ENCODE results near the gene RPS6KB2.
"Not testable (repeated sequence)": the region's sequence is repeated elsewhere in the genome, so short reads cannot be mapped to it uniquely, and the experiment has no call there.

Gene RPS6KB2

GRCh38 chr11:67463680-67464410 is 35.6 kb downstream of the RPS6KB2 start:
- no peak for TF ChIP-seq Cebpa-rat (IDR thresholded peaks at IDR 0.05)
- no peaks in the 10 kb centered on the region for H4K20me1 ChIP-seq
- no peaks in the 10 kb centered on the region for H3K9me3 ChIP-seq (replicated peaks in 1 of 11)
- peaks cover 59 to 72% (median 67%) of the 10 kb centered on the region in 10 experiments for H3K4me1 ChIP-seq
- H3K27me3 ChIP-seq, result no peaks in the 10 kb centered on the region
- H3K4me3 ChIP-seq, result peak overlapping the region; percentile 62 to 81 (median 71)
- H3K9ac ChIP-seq, result peak overlapping the region; percentile 75 to 87 (median 84)
- H3K27ac ChIP-seq, result peak overlapping the region; percentile 74 to 91 (median 84); a peak in 21 of 22 replicates
- H3K36me3 ChIP-seq, result no peaks in the 10 kb centered on the region
- H3K4me2 ChIP-seq, result peak overlapping the region; percentile 83 to 99 (median 93)

- H3K27ac ChIP-seq, result peak overlapping the region; percentile 77 to 91 (median 84)
- no peak for TF ChIP-seq Cebpa-rat (IDR thresholded peaks at IDR 0.05)
- peaks cover 56 to 69% (median 64%) of the 10 kb centered on the region in 10 experiments for H3K4me1 ChIP-seq
Observed at GRCh38 chr11:67464411-67465188, 36.3 kb downstream of the RPS6KB2 start.

GRCh38 chr11:67465189-67465510 is 36.9 kb downstream of the RPS6KB2 start:
- Histone ChIP-seq H3K4me1 (peaks cover 54 to 67% (median 63%) of the 10 kb centered on the region in 10 experiments), H3K27me3 (no peaks in the 10 kb centered on the region), H3K36me3 (no peaks in the 10 kb centered on the region), H4K20me1 (no peaks in the 10 kb centered on the region), H3K9ac (peak overlapping the region; percentile 75 to 87 (median 84)), H3K4me2 (peak overlapping the region; percentile 84 to 99 (median 93)), H3K9me3 (replicated peaks in 1 of 11) (no peaks in the 10 kb centered on the region), H3K27ac (peak overlapping the region; percentile 77 to 91 (median 84)), H3K4me3 (peak overlapping the region; percentile 62 to 81 (median 71))
- no peak for TF ChIP-seq Cebpa-rat (IDR thresholded peaks at IDR 0.05)

More at GRCh38 chr11:67464411-67465188, 36.3 kb downstream of the RPS6KB2 start:
- no peaks in the 10 kb centered on the region for H3K9me3 ChIP-seq (replicated peaks in 1 of 11)
- peak overlapping the region; percentile 62 to 81 (median 71) for H3K4me3 ChIP-seq
- no peaks in the 10 kb centered on the region for H3K36me3 ChIP-seq
- H3K4me2 ChIP-seq, result peak overlapping the region; percentile 84 to 99 (median 93)
- peak overlapping the region; percentile 75 to 87 (median 84) for H3K9ac ChIP-seq
- no peaks in the 10 kb centered on the region for H4K20me1 ChIP-seq
- H3K27me3 ChIP-seq, result no peaks in the 10 kb centered on the region

DNA sequence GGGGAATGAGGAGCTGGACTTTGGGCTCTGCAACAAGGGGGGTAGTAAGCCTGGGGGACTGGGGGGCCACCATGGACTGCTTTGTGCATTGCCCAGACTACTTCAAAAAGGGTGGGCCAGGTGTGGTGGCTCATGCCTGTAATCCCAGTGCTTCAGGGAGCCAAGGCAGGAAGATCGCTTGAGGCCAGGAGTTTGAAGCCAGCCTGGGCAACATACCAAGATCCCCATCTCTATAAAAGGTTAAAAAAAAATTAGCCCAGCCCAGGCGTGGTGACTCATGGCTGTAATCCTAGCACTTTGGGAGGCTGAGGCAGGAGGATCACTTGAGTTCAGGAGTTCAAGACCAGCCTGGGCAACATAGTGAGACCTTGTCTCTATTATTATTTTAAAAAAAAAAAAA is 37.2 kb downstream of the RPS6KB2 start:
- H3K27me3 ChIP-seq; H3K9me3 ChIP-seq (replicated peaks in 1 of 11); H4K20me1 ChIP-seq; H3K36me3 ChIP-seq: not testable (repeated sequence)
- Histone ChIP-seq H3K9ac (peak overlapping the region; percentile 75 to 87 (median 84); a peak in 18 of 22 replicates), H3K4me3 (peak overlapping the region in 9 of 10 experiments; percentile 62 to 81 (median 71); a peak in 16 of 20 replicates), H3K4me1 (peaks cover 52 to 69% (median 61%) of the 10 kb centered on the region in 10 experiments), H3K27ac (peak overlapping the region in 9 of 11 experiments; percentile 78 to 91 (median 84); a peak in 16 of 22 replicates), H3K4me2 (peak overlapping the region; percentile 84 to 99 (median 93))

GRCh38 chr11:67466367-67466766 is 38.1 kb downstream of the RPS6KB2 start:
- Histone ChIP-seq H3K27ac (peak overlapping the region in 3 of 11 experiments; percentile 42 to 85 (median 50); a peak in 4 of 22 replicates), H3K9me3 (replicated peaks in 1 of 11) (no peaks in the 10 kb centered on the region), H3K4me3 (no peak overlapping the region), H3K9ac (peak overlapping the region in 1 of 11 experiments; percentile 35; a peak in 2 of 22 replicates), H4K20me1 (no peaks in the 10 kb centered on the region), H3K27me3 (no peaks in the 10 kb centered on the region), H3K4me2 (peak overlapping the region; percentile 24 to 99 (median 91); a peak in 18 of 22 replicates), H3K36me3 (no peaks in the 10 kb centered on the region), H3K4me1 (peaks cover 52 to 69% (median 63%) of the 10 kb centered on the region in 10 experiments)
- no peak for TF ChIP-seq Cebpa-rat (IDR thresholded peaks at IDR 0.05)

- H3K27me3 ChIP-seq, result no peaks in the 10 kb centered on the region
- H3K4me3 ChIP-seq, result peak overlapping the region in 3 of 10 experiments; percentile 79 to 91 (median 87); a peak in 3 of 20 replicates
- peak overlapping the region in 9 of 11 experiments; percentile 78 to 92 (median 86); a peak in 10 of 22 replicates for H3K9ac ChIP-seq
- H3K9me3 ChIP-seq (replicated peaks in 1 of 11), result no peaks in the 10 kb centered on the region
- TF ChIP-seq Cebpa-rat (IDR thresholded peaks at IDR 0.05), result no peak
- H3K4me1 ChIP-seq, result peaks cover 52 to 69% (median 63%) of the 10 kb centered on the region in 10 experiments
- H4K20me1 ChIP-seq, result no peaks in the 10 kb centered on the region
- H3K27ac ChIP-seq, result peak overlapping the region in 1 of 11 experiments; percentile 50; a peak in 2 of 22 replicates
- H3K4me2 ChIP-seq, result peak overlapping the region; percentile 89 to 100 (median 96)
- no peaks in the 10 kb centered on the region for H3K36me3 ChIP-seq
Observed at GRCh38 chr11:67466962-67467771, 38.9 kb downstream of the RPS6KB2 start.

GRCh38 chr11:67468056-67468455 is 39.8 kb downstream of the RPS6KB2 start:
- Histone ChIP-seq H3K9ac (peak overlapping the region; percentile 77 to 92 (median 86); a peak in 21 of 22 replicates), H3K9me3 (replicated peaks in 1 of 11) (no peaks in the 10 kb centered on the region), H3K27ac (peak overlapping the region in 10 of 11 experiments; percentile 70 to 85 (median 78); a peak in 16 of 22 replicates), H3K4me1 (peaks cover 52 to 67% (median 62%) of the 10 kb centered on the region in 10 experiments), H3K4me3 (peak overlapping the region; percentile 73 to 91 (median 84)), H3K36me3 (no peaks in the 10 kb centered on the region), H3K4me2 (peak overlapping the region; percentile 89 to 100 (median 96)), H3K27me3 (no peaks in the 10 kb centered on the region), H4K20me1 (no peaks in the 10 kb centered on the region)
- TF ChIP-seq Cebpa-rat (IDR thresholded peaks at IDR 0.05), result no peak

DNA sequence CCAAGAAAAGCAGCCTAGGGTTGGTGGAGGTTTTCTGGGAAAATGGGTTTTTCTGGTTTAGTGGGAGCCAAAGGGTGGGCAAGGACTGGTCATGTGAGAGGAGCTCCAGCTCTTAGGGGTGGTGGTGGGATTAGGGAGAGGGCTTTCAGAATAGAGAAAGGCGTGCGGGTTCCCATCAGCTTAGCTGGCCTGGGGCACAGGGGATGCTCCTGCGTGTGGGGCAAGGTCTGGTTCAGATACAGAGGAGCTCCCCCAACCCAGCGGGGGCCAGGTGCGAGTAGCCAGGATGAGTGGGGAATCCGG is 40.1 kb downstream of the RPS6KB2 start:
- Histone ChIP-seq H3K9ac (peak overlapping the region; percentile 77 to 92 (median 86)), H3K27me3 (no peaks in the 10 kb centered on the region), H4K20me1 (no peaks in the 10 kb centered on the region), H3K4me3 (peak overlapping the region; percentile 73 to 91 (median 84)), H3K9me3 (replicated peaks in 1 of 11) (no peaks in the 10 kb centered on the region), H3K27ac (peak overlapping the region; percentile 47 to 85 (median 76); a peak in 21 of 22 replicates), H3K4me2 (peak overlapping the region; percentile 89 to 100 (median 96)), H3K4me1 (peaks cover 51 to 63% (median 60%) of the 10 kb centered on the region in 10 experiments), H3K36me3 (no peaks in the 10 kb centered on the region)
- no peak for TF ChIP-seq Cebpa-rat (IDR thresholded peaks at IDR 0.05)

All from BLaER1 treated with 17β-estradiol and CSF1 and Interleukin-3, amounts not matched to agents 10 nM and 100 nM (cell line).